MV-4-11 (cell line): ENCODE results near the gene FAM187B.

ENCODE experiments used
- DNase-seq: peaks from one replicate; lab custom pipeline; 2025; lab: John Stamatoyannopoulos, UW

FAM187B gene

GRCh38 chr19:35228177-35228930, at the start of gene FAM187B:
TSS of gene FAM187B (minus strand) at chr19:35228739. CDS start at chr19:35228680, 59 bp downstream.
- no peak for DNase-seq

- no peak for DNase-seq
These were observed 48.3 kb upstream of the FAM187B start for GRCh38 chr19:35276706-35277281.

- DNase-seq: peak; percentile 76
These were observed 45.8 kb upstream of the FAM187B start for GRCh38 chr19:35274323-35274722.

- DNase-seq: peak; percentile 36
These were observed 45.2 kb upstream of the FAM187B start for GRCh38 chr19:35273686-35274259.

- no peak for DNase-seq
These were observed 44.6 kb upstream of the FAM187B start for GRCh38 chr19:35272954-35273649.

- peak; percentile 88 for DNase-seq
These were observed 43.7 kb upstream of the FAM187B start for GRCh38 chr19:35272122-35272719.

- no peak for DNase-seq
These were observed 43.0 kb upstream of the FAM187B start for GRCh38 chr19:35271546-35271945.

- DNase-seq: no peak
These were observed 41.9 kb upstream of the FAM187B start for GRCh38 chr19:35270381-35270811.

- DNase-seq: peak; percentile 65
These were observed 41.0 kb upstream of the FAM187B start for GRCh38 chr19:35269438-35270117.

- DNase-seq: peak; percentile 36
These were observed 40.2 kb upstream of the FAM187B start, which contains the start of gene USF2 for GRCh38 chr19:35268536-35269437. TSS of gene USF2 (plus strand) at chr19:35268962. CDS start at chr19:35269102, 140 bp downstream.

- DNase-seq: peak; percentile 49
These were observed 39.4 kb upstream of the FAM187B start for GRCh38 chr19:35267818-35268535.

- no peak for DNase-seq
These were observed 38.8 kb upstream of the FAM187B start for GRCh38 chr19:35267353-35267817.

- DNase-seq: no peak
These were observed 38.2 kb upstream of the FAM187B start for GRCh38 chr19:35266520-35267352.

GRCh38 chr19:35265900-35266519, 37.5 kb upstream of the FAM187B start:
- DNase-seq: no peak

- DNase-seq: no peak
These were observed 36.8 kb upstream of the FAM187B start for GRCh38 chr19:35265126-35265899.

GRCh38 chr19:35264268-35265125, 36.0 kb upstream of the FAM187B start:
- DNase-seq: peak; percentile 56
